Measurements from ENCODE around the gene ZBED6.
"Not testable (repeated sequence)": the region's sequence is repeated elsewhere in the genome, so short reads cannot be mapped to it uniquely, and the experiment has no call there.

Gene ZBED6

GRCh38 chr1:203795441-203796235 lies at the start of gene ZBED6, which contains the start of gene ZC3H11A:
Gene ZBED6 (plus strand): TSS chr1:203795623. CDS start chr1:203797523, 1,900 bp downstream.
Gene ZC3H11A (plus strand): TSS chr1:203795623. CDS start chr1:203817071, 21,448 bp downstream.
- DNase-seq (ENCODE audit: low read depth in 2 of 2), result peak; percentile 96 to 97

DNA sequence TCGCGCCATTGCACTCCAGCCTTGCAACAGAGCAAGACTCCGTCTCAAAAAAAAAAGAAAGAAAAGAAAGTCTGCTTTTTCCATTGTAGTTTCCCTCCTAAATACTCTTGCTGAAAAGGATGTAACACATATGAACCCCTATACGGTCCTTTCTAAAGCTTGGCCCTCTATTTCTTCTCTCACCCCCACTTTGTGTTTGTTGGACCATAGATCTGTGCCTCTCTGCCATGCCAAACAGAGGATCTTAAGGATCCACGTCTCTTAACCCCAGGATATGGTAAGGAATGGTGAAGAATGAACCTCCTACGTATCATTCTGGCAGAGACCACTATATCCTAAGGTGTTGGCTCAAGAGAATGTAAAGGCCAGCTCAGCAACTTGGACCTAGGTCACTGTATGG lies 49.1 kb upstream of the ZBED6 start:
- no peak for DNase-seq (ENCODE audit: low read depth in 2 of 2)

- peak; percentile 65 to 66 for DNase-seq (ENCODE audit: low read depth in 2 of 2)
Measured at GRCh38 chr1:203751051-203751450, 44.4 kb upstream of the ZBED6 start.

DNA sequence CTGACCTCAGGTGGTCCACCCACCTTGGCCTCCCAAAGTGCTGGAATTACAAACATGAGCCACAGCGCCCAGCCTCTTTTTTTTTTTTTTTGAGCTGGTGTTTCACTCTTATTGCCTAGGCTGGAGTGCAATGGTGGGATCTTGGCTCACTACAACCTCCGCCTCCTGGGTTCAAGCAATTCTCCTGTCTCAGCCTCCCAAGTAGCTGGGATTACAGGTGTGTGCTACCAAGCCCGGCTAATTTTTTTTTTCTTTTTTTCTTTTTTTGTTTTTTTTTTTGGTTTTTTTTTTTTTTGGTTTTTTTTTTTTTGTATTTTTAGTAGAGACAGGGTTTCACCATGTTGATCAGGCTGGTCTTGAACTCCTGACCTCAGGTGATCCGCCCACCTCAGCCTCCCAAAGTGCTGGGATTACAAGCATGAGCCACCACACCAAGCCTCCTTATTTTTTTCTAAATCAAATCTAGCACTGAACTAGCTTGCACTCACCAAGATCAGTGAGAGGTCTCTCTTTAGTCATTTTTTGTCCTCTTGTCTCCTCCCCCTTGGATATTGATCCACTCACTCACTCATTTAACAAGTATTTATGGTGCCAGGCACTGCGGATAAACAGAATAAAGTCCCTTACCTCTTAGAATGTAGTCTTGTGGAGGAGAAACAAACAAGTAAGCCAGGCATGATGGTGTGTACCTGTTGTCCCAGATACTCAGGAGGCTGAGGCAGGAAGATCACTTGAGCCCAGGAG lies 43.6 kb upstream of the ZBED6 start:
- DNase-seq (ENCODE audit: low read depth in 2 of 2), result not testable (repeated sequence)

DNA sequence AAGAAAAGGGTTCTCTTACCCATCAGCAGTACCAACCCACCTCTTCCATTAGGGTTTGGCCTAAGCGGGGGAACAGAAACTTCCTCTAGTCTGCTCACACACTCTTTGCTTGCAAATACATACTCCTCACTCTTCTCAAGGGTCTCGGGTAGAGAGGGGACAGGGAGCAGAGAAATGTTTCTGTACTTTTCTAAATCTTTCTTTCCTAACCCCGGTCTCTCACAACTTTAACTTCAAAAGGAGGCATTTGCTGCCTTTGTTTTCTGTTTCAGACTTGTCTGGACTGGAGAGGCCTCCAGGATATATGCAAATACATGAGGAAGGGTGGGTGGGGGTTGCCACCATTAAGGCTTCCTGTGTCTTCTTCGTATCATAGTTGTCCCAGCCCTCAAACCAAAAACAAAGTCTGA lies 41.0 kb upstream of the ZBED6 start:
- DNase-seq (ENCODE audit: low read depth in 2 of 2), result no peak

GRCh38 chr1:203756036-203756435 lies 39.4 kb upstream of the ZBED6 start:
- DNase-seq (ENCODE audit: low read depth in 2 of 2), result no peak

GRCh38 chr1:203758749-203759148 lies 36.7 kb upstream of the ZBED6 start:
- DNase-seq (ENCODE audit: low read depth in 2 of 2), result not testable (repeated sequence)

DNA sequence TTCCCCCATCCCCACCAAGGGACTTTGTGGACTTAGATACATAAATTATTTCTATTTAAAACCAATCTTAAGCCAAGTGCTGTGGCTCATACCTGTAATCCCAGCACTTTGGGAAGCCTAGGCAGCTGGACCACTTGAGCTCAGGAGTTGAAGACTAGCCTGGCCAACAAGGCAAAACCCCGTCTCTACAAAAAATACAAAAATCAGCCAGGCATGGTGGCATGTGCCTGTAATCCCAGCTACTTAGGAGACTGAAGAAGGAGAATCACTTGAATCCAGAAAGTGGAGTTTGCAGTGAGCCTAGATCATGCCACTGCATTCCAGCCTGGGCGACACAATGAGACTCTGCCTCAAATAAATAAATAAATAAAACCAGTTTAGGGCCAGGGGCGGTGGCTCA lies 34.9 kb upstream of the ZBED6 start:
- DNase-seq (ENCODE audit: low read depth in 2 of 2), result no peak

- DNase-seq (ENCODE audit: low read depth in 2 of 2), result not testable (repeated sequence)
Measured at GRCh38 chr1:203761958-203762357, 33.5 kb upstream of the ZBED6 start.

GRCh38 chr1:203763505-203763904 lies 31.9 kb upstream of the ZBED6 start:
- DNase-seq (ENCODE audit: low read depth in 2 of 2), result no peak

DNA sequence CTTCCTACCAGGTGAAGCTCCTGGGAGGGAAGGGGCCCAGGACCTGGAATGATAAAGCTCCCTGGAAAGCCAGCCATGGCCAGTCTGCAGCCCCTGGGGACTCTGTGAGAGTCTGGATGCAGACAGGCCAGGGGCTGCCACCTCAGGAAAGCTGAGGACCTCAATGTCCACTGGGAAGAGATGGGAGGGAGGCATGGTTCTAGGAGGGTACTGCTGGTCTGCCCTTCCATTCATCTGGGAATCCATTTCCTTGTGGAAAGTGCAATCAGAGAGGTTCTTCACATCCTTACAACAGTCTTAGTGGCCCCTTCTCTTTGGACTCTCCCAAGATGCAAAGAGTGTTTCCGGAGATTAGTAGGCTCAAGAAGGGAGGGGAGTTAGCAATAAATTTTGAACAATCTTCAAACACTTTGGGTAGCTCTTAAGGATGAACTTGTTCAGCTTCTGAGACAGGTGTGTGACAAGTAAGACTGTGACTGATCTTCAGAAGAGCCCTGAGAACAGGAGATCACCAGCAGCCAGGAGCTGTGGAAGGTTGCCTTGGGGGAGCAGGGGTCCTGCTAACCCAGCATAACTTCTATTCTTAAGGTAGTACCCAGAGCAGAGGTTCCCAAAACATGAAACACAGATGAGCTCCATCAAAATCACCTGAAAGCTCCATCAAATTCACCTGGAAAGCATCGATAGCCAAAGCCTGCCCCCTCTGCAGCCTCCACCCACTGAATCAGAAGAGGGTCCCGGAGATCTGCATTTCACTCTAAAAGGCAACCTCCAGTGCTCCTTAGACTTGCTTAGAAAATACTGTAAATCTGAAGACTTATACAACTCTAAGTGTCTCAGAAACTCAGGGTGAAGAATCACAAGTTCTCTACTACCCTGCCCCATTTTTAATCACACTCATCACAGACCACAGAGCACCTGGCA lies 31.1 kb upstream of the ZBED6 start:
- no peak for DNase-seq (ENCODE audit: low read depth in 2 of 2)

DNA sequence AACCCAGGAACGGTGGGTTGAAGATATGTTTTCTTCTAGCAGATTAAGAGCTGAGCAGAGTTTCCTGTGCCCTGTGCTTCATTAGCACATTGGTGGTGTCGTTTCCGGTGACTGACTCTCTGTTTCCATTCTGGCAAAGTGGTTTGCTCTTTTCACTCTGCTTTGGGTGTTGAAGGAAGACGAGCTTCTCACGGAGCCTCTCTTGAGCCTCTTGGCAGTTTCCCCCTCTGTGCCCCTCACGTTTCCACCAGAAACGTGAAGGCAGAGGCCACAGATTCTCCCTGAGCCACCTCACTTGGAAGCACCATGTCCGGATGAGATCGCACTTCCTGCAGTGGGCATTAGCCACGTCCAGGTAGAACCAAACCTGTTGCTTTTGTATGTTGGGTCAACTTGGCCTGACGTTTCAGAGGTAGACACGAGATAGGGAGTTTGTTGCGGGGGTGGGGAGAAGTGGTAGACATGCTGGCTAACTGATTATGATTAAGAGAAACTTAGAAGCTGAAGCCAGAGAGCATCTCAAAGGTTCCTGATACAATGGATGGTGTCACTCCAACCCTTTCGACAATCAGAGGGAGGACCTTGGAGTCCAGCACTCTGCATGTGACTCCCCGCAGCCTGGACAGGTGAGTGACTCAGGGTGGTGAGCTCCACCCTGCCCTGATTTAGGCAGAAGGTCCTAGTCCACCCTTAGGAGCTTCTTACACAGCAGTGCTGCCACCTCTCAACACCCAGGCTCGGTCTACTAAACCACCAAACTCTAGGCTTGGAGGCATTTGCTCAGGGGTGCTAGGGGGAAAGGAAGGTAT lies 30.2 kb upstream of the ZBED6 start, which contains the start of gene LAX1:
Gene LAX1, plus strand, starts transcription at position 155 of the 809 bp plus-strand sequence. Its CDS starts 383 bp downstream, at position 538.
- DNase-seq (ENCODE audit: low read depth in 2 of 2), result no peak

DNA sequence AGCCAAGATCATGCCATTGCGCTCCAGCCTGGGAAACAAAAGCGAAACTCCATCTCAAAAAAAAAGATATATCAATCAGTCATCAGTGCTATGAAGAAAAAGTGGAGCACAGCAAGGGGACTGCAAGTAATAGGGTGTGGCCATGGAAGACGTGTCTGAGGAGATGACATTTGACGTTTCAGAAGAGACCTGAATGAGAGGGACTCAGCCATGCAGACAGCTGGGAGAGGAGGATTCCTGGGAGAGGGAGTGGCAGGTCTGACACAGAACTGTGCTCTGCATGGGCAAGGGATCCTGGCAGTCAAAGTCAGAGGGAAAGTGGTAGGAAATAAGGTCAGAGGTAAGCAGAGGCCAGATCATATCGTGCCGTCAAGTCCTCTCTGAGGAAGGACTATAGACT lies 27.2 kb upstream of the ZBED6 start:
- no peak for DNase-seq (ENCODE audit: low read depth in 2 of 2)

DNA sequence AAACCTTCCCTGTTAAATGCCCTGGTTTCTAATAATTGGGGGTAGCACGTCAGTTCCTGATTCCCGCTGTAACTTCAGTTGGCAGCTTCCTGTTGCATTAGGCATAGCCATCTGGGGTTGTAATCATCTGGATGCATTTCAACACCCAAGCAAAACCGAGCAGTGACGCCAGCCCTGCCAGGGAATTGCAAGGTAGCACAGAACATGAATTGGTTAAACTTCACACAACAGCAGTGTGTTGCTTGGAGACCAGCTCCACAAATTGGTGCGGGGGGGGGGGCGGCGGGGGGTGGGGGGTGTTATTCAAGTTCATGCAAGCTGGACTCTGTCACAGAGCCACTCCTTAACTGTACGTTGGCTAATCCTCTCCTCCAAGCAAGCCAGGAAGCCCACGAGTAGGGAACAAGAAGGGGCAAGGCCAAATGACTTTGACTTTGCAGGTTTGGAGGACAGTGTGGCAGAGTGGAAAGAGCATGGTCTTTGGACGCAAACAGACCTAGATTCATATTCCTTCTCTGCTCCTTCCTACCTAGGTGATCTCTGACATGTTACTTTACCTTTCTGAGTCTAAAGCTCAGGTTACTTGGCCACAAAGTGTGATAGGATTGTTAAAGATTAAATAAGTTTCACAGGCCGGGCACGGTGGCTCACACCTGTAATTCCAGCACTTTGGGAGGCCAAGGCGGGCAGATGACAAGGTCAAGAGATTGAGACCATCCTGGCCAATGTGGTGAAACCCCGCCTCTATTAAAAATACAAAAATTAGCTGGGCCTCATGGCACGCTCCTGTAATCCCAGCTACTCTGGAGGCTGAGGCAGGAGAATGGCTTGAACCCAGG lies 25.7 kb upstream of the ZBED6 start:
- DNase-seq (ENCODE audit: low read depth in 2 of 2), result peak; percentile 81

DNA sequence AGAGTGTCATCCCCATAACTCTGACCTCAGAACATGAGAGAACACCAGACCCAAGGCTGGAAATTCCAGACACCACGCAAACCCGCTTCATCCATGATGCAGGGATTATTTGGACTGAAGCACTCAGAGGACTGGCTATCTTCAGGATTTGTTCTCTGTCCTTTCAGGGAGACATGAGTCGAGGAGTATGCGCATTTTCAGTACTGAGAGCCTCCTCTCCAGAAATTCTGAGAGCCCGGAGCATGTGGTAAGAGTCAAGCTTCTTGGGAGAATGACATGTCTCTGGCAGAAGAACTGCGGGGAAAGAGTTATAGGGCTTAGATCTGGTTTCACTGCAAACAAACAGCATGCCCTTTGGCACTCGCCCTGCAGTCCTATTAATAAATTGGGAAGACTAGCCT lies 23.5 kb upstream of the ZBED6 start:
- no peak for DNase-seq (ENCODE audit: low read depth in 2 of 2)

DNA sequence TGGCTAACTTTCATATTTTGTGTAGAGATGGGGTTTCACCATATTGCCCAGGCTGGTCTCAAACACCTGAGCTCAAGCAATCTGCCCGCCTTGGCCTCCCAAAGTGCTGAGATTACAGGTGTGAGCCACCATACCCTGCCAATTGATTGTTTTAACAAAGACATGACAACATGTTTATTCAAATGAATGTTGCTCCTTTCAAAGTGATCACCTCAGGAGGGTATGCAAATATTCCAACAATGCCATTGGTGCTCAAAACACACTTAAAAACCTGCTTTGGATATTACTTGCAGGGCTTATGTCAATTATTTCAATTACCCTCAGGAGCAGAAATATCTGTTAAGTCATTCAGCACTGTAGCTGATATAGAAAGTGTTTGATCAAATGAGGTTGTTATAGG lies 22.6 kb upstream of the ZBED6 start:
- no peak for DNase-seq (ENCODE audit: low read depth in 2 of 2)

DNA sequence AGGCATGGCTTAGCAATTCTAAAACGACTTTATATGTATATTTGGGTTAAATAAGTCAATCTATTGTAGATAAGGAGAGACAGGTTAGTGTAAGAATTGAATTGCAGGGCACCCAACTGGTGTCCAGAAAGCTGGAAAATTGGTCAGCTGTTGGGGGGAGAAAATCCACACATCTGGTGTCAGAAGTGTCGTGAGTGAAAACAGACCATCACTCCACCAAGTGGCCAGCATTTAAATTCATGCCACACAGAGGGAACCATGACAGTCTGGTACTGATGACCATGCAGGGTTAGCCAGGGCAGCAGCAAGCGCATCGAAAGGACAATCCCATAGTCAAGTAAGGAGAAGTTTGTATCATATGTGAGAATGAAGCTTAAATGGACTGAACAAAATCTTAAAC lies 18.8 kb upstream of the ZBED6 start:
- DNase-seq (ENCODE audit: low read depth in 2 of 2), result no peak

DNA sequence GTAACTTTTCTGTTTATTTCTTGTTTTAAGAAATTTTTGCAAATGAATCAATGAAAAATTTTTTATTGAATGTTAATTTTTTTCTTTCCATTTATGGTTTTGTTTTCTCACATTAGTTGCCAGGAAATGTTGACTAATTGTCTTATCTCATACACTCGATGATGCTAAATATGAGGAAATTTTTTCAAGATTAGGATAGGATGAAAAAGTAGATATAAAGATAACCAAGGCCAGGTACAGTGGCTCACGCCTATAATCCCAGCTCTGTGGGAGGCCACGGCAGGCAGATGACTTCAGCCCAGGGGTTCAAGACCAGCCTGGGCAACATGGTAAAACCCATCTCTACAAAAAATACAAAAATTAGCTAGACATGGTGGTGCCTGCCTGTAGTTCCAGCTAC lies 17.8 kb upstream of the ZBED6 start:
- DNase-seq (ENCODE audit: low read depth in 2 of 2), result no peak

- DNase-seq (ENCODE audit: low read depth in 2 of 2), result no peak
Measured at GRCh38 chr1:203778146-203778545, 17.3 kb upstream of the ZBED6 start.

DNA sequence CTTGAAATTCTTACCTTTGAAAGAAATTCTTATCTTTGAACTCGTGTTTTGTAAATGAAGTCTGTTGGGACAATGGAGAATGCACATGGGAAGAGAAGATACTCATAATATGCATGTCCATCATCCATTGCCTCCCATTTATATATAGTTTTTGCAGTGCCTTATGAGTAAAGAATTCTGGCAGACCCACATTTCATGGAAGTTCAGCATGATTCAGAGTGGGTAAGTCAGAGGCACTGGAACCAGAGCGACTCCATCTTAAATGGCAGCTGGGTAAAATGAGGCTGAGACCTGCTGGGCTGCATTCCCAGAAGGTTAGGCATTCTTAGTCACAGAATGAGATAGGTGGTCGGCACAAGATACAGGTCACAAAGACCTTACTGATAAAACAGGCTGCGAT lies 16.6 kb upstream of the ZBED6 start:
- no peak for DNase-seq (ENCODE audit: low read depth in 2 of 2)
